HepG2 (cell line): Measurements from ENCODE around the gene EED. TPM values are rescaled to one million over a fixed set of nuclear protein-coding genes. Genes with fewer than 3 reads are reported as not detected.

Experiments used
- ATAC-seq: fragments of 200-7000 bp; cut with Tn5 transposase; 3 replicates; pipeline ENCODE4 v1.9.1; 2020; ENCODE audit warnings: mild to moderate bottlenecking, moderate library complexity
- BruUV-seq: library from RNA; stranded (reverse); fragments of 400-500 nt; replicated peaks from 2 replicates; lab custom pipeline; 2021; lab: Mats Ljungman, UMichigan
- CTCF ChIA-PET: fragments of 300-600 bp; formaldehyde crosslinking; extraction: SDS; loops from one replicate; lab custom pipeline; 2021; ENCODE audit warnings: low total read pairs, inconsistent platforms, low intra/inter-chr PET ratio; lab: Yijun Ruan, JAX
- POLR2A ChIA-PET: fragments of 350-600 bp; sonication (Branson Sonifier 250); formaldehyde crosslinking; loops from one replicate; lab custom pipeline; 2020; ENCODE audit warnings: antibody characterized with exemption, inconsistent platforms; lab: Yijun Ruan, JAX
- DNase-seq: peaks from one replicate; pipeline ENCODE4 v3.0.0-alpha.2; 2015; ENCODE audit warnings: low spot score
- FAIRE-seq: peaks from 3 replicates; lab custom pipeline; 2011; peaks lifted over from hg19 to GRCh38; lab: Jason Lieb, UNC
- H2AFZ ChIP-seq: one replicate; pipeline ENCODE4 v1.6.1; 2011; ENCODE audit warnings: low read length, inconsistent platforms
- H3K27ac ChIP-seq: fragments of 300-600 bp; 3 replicates; pipeline ENCODE4 v1.8.0; 2011; ENCODE audit warnings: mixed run types, mild to moderate bottlenecking, mixed read lengths, low read length, inconsistent platforms; ENCODE audit not compliant: insufficient read depth; ENCODE audit errors: extremely low read length
- H3K27me3 ChIP-seq, 2 experiments: fragments of 200-600 bp in 1 of 2; 2 replicates in 1 of 2; 3 replicates in 1 of 2; pipeline versions ENCODE4 v1.6.0 to v1.8.0; 2011; ENCODE audit warnings: low read length in 2 of 2, mild to moderate bottlenecking in 2 of 2, moderate library complexity in 2 of 2, inconsistent platforms in 1 of 2; ENCODE audit not compliant: insufficient read depth in 2 of 2, control insufficient read depth in 1 of 2
- H3K36me3 ChIP-seq, 2 experiments: fragments of 200-600 bp in 1 of 2; replicated peaks in 1 of 2; 2 replicates in 1 of 2; 3 replicates in 1 of 2; pipeline versions ENCODE4 v1.5.1 to v1.8.0; 2011; ENCODE audit warnings: low read length in 2 of 2, inconsistent platforms in 1 of 2; ENCODE audit not compliant: insufficient read depth in 2 of 2, control insufficient read depth in 1 of 2
- H3K4me1 ChIP-seq: 2 replicates; pipeline ENCODE4 v1.5.1; 2012; ENCODE audit warnings: low read length, inconsistent platforms; ENCODE audit not compliant: insufficient read depth
- H3K4me2 ChIP-seq: 2 replicates; pipeline ENCODE4 v1.6.0; 2011; ENCODE audit warnings: low read depth, low read length, inconsistent platforms
- H3K4me3 ChIP-seq, 3 experiments: fragments of 200-600 bp in 1 of 3; sonication (generic), shearing (Covaris generic) in 1 of 3; replicated peaks in 1 of 3; 2 replicates each; pipeline ENCODE4 v1.5.1; 2011 to 2016; ENCODE audit warnings: low read length in 3 of 3, inconsistent platforms in 2 of 3, low read depth in 2 of 3, mild to moderate bottlenecking in 2 of 3, control low read depth in 1 of 3, mixed read lengths in 1 of 3; ENCODE audit not compliant: insufficient read depth in 1 of 3
- H3K79me2 ChIP-seq: one replicate; pipeline ENCODE4 v1.6.1; 2011; ENCODE audit warnings: low read length, inconsistent platforms; ENCODE audit not compliant: insufficient read depth
- H3K9ac ChIP-seq: 2 replicates; pipeline ENCODE4 v1.6.0; 2011; ENCODE audit warnings: mild to moderate bottlenecking, low read depth, low read length, inconsistent platforms; ENCODE audit not compliant: insufficient read depth
- H3K9me3 ChIP-seq: 2 replicates; pipeline ENCODE4 v1.5.1; 2012; ENCODE audit warnings: mild to moderate bottlenecking, low read length
- H4K20me1 ChIP-seq: 2 replicates; pipeline ENCODE4 v1.6.0; 2011; ENCODE audit warnings: inconsistent platforms, mild to moderate bottlenecking, low read length, moderate library complexity; ENCODE audit not compliant: insufficient read depth
- CERS6 ChIP-seq: sonication (generic); formaldehyde crosslinking; IDR thresholded peaks from 2 replicates; pipeline ENCODE4 v1.5.0; 2020; ENCODE audit warnings: missing genetic modification reagents
- E2F1 ChIP-seq: sonication (generic); formaldehyde crosslinking; IDR thresholded peaks from 2 replicates; pipeline ENCODE4 v1.5.0; 2020; ENCODE audit warnings: missing genetic modification reagents
- FOXJ3 ChIP-seq: sonication (generic); formaldehyde crosslinking; IDR thresholded peaks from 2 replicates; pipeline ENCODE4 v1.4.0; 2020; ENCODE audit warnings: missing genetic modification reagents, mild to moderate bottlenecking, borderline replicate concordance
- IKZF4 ChIP-seq: sonication (generic); formaldehyde crosslinking; IDR thresholded peaks from 2 replicates; pipeline ENCODE4 v1.5.1; 2020; ENCODE audit warnings: borderline replicate concordance, mild to moderate bottlenecking, low read depth, missing genetic modification reagents; ENCODE audit errors: not compliant biosample characterization
- MEF2D ChIP-seq: sonication (generic); formaldehyde crosslinking; IDR thresholded peaks from 2 replicates; pipeline ENCODE4 v1.5.1; 2020; ENCODE audit warnings: mild to moderate bottlenecking, missing genetic modification reagents
- MTERF4 ChIP-seq: sonication (generic); formaldehyde crosslinking; IDR thresholded peaks from 2 replicates; pipeline ENCODE4 v1.8.0; 2023; ENCODE audit warnings: mild to moderate bottlenecking, missing genetic modification reagents
- MYNN ChIP-seq: sonication (generic); formaldehyde crosslinking; IDR thresholded peaks from 2 replicates; pipeline ENCODE4 v1.4.0; 2020; ENCODE audit warnings: mild to moderate bottlenecking, low read depth, missing genetic modification reagents
- NR1H2 ChIP-seq: sonication (generic); formaldehyde crosslinking; IDR thresholded peaks from 2 replicates; pipeline ENCODE4 v1.8.1; 2022; ENCODE audit warnings: low read depth, missing genetic modification reagents, borderline replicate concordance
- REST ChIP-seq, 2 experiments: IDR thresholded peaks; 2 replicates each; pipeline ENCODE4 v1.6.1; 2011 to 2012; ENCODE audit warnings: low read length in 2 of 2, borderline replicate concordance in 1 of 2, low read depth in 1 of 2, mild to moderate bottlenecking in 1 of 2, moderate library complexity in 1 of 2
- SKI ChIP-seq: fragments of 450-650 bp; IDR thresholded peaks from one replicate; pipeline ENCODE4 v1.6.1; 2018; ENCODE audit warnings: mild to moderate bottlenecking; ENCODE audit not compliant: partially characterized antibody
- SNAPC2 ChIP-seq: sonication (generic); formaldehyde crosslinking; IDR thresholded peaks from 2 replicates; pipeline ENCODE4 v1.8.1; 2022; ENCODE audit warnings: mild to moderate bottlenecking, missing genetic modification reagents
- SRSF4 ChIP-seq: fragments of 200-400 bp; formaldehyde crosslinking; IDR thresholded peaks from one replicate; pipeline ENCODE4 v1.6.1; 2018; ENCODE audit warnings: mild to moderate bottlenecking, low read depth, low read length, moderate library complexity; ENCODE audit not compliant: poor library complexity, severe bottlenecking
- ZNF414 ChIP-seq: sonication (generic); formaldehyde crosslinking; IDR thresholded peaks from 2 replicates; pipeline ENCODE4 v1.5.0; 2020; ENCODE audit warnings: missing genetic modification reagents
- ZNF607 ChIP-seq: sonication (generic); formaldehyde crosslinking; IDR thresholded peaks from 2 replicates; pipeline ENCODE4 v1.5.1; 2020; ENCODE audit warnings: missing genetic modification reagents, mild to moderate bottlenecking, borderline replicate concordance
- ZSCAN12 ChIP-seq: sonication (generic); formaldehyde crosslinking; IDR thresholded peaks from 2 replicates; pipeline ENCODE4 v1.9.0; 2021; ENCODE audit warnings: mild to moderate bottlenecking, missing genetic modification reagents
- WGBS: methylation state at CpG from one replicate; pipeline ENCODE4 v1.1.6; 2017; ENCODE audit warnings: low lambda C conversion rate; 5-methylcytosine and 5-hydroxymethylcytosine counted together
- in situ Hi-C: cut with HindIII; loops from 2 replicates; pipeline ENCODE4 v1.10.0; 2017; ENCODE audit warnings: low pct_unique_long_range_greater_than_20kb; ENCODE audit not compliant: extremely low pct_ligation_motif_present
- intact Hi-C: fragments of 100-400 bp; cut with micrococcal nuclease; formaldehyde crosslinking; loops from one replicate; pipeline ENCODE4 v1.10.0; 2022; ENCODE audit not compliant: unreplicated experiment
- polyA plus RNA-seq, 8 experiments: library from polyadenylated mRNA; depleted of rRNA in 3 of 8; stranded (reverse) in 7 of 8; unstranded in 1 of 8; fragments of >200 nt; fragmentation: Illumina TruSeq in 4 of 8; extraction: Trizol in 4 of 8; gene quantifications; 2 replicates each; pipeline versions ENCODE4 v1.2.1 to v1.2.3, GENCODE V29; 2011 to 2016; ENCODE audit warnings: low read depth in 4 of 8, missing spikeins in 1 of 8, mixed read lengths in 1 of 8; ENCODE audit not compliant: insufficient read depth in 1 of 8
- total RNA-seq, 5 experiments: library from RNA; depleted of rRNA; stranded (reverse); fragments of >200 nt; fragmentation: Illumina TruSeq; extraction: Trizol; gene quantifications; 2 replicates each; pipeline ENCODE4 v1.2.3, GENCODE V29; 2016; ENCODE audit warnings: low read depth in 1 of 5

Gene EED
- total and polyA plus RNA-seq, 2 of the 13 experiments (the other 11 are each of a cell fraction or from before 2014, with no cell fraction given), result 11.0 to 28.4 TPM

GRCh38 chr11:86196913-86197312 lies 47.6 kb upstream of the EED start:
- Histone ChIP-seq H3K9me3 (no peaks in the 10 kb centered on the region), H3K9ac (no peak overlapping the region), H3K27ac (no peak overlapping the region), H3K79me2 (no peaks in the 10 kb centered on the region), H4K20me1 (no peaks in the 10 kb centered on the region), H3K27me3 (no peaks in the 10 kb centered on the region), H3K4me3 (no peak overlapping the region), H3K36me3 (no peaks in the 10 kb centered on the region), H3K4me2 (no peak overlapping the region), H2AFZ (no peak overlapping the region), H3K4me1 (peaks cover 9% of the 10 kb centered on the region; the same call in 1 of the 2 replicates)
- ATAC-seq, result no peak
- CTCF ChIA-PET, result no interaction called here
- in situ Hi-C loops, result no loop called here
- FAIRE-seq, result no peak
- WGBS, result 68% methylated on average over 3 of the region's 3 CpGs
- no peak for DNase-seq
- intact Hi-C loops, result no loop called here
- no TSS peak for BruUV-seq
- POLR2A ChIA-PET, result no interaction called here
- TF ChIP-seq MYNN (CRISPR knock-in tag) (no peak), SKI (no peak), NR1H2 (no peak), FOXJ3 (no peak), ZNF414 (CRISPR knock-in tag) (no peak), ZSCAN12 (CRISPR knock-in tag) (no peak), CERS6 (CRISPR knock-in tag) (no peak), REST (IDR thresholded peaks at IDR 0.05; ENCODE audit: borderline replicate concordance in 1 of 2, low read depth in 1 of 2, low read length in 2 of 2) (no peak), ZNF607 (CRISPR knock-in tag) (no peak), SRSF4 (no peak), E2F1 (CRISPR knock-in tag) (no peak), IKZF4 (no peak), MEF2D (no peak), SNAPC2 (CRISPR knock-in tag) (no peak), MTERF4 (CRISPR knock-in tag) (no peak)
